ENCODE data around the gene DIAPH2.
"Not testable (repeated sequence)": the region's sequence is repeated elsewhere in the genome, so short reads cannot be mapped to it uniquely, and the experiment has no call there.

The DIAPH2 gene

GRCh38 chrX:96833333-96833732 is 148.7 kb downstream of the DIAPH2 start:
- Histone ChIP-seq H3K4me1 (ENCODE audit: insufficient read depth, low read length) (no peaks in the 10 kb centered on the region), H3K27me3 (ENCODE audit: control insufficient read depth in 1 of 2, insufficient read depth in 2 of 2, low read length in 2 of 2) (no peaks in the 10 kb centered on the region), H3K9me3 (ENCODE audit: low read length) (no peaks in the 10 kb centered on the region)

GRCh38 chrX:96834137-96834536 is 149.5 kb downstream of the DIAPH2 start:
- Histone ChIP-seq H3K9ac (ENCODE audit: low read length) (no peak overlapping the region), H3K27ac (ENCODE audit: low read depth, low read length) (no peak overlapping the region), H3K9me3 (ENCODE audit: low read length) (no peaks in the 10 kb centered on the region), H3K4me3 (ENCODE audit: low read depth in 1 of 2, low read length in 2 of 2) (no peak overlapping the region), H3K27me3 (ENCODE audit: control insufficient read depth in 1 of 2, insufficient read depth in 2 of 2, low read length in 2 of 2) (no peaks in the 10 kb centered on the region), H3K36me3 (ENCODE audit: insufficient read depth, low read length) (no peaks in the 10 kb centered on the region), H3K4me1 (ENCODE audit: insufficient read depth, low read length) (no peaks in the 10 kb centered on the region)

More at GRCh38 chrX:96833333-96833732, 148.7 kb downstream of the DIAPH2 start:
- H3K4me3 ChIP-seq (ENCODE audit: low read depth in 1 of 2, low read length in 2 of 2): no peak overlapping the region
- H3K27ac ChIP-seq (ENCODE audit: low read depth, low read length): no peak overlapping the region
- H3K9ac ChIP-seq (ENCODE audit: low read length): no peak overlapping the region
- H3K36me3 ChIP-seq (ENCODE audit: insufficient read depth, low read length): no peaks in the 10 kb centered on the region

GRCh38 chrX:96835660-96836289 is 151.1 kb downstream of the DIAPH2 start:
- no peaks in the 10 kb centered on the region for H3K9me3 ChIP-seq (ENCODE audit: low read length)
- H3K9ac ChIP-seq (ENCODE audit: low read length): no peak overlapping the region
- H3K27me3 ChIP-seq (ENCODE audit: control insufficient read depth in 1 of 2, insufficient read depth in 2 of 2, low read length in 2 of 2): no peaks in the 10 kb centered on the region
- H3K4me3 ChIP-seq (ENCODE audit: low read depth in 1 of 2, low read length in 2 of 2): no peak overlapping the region
- no peak overlapping the region for H3K27ac ChIP-seq (ENCODE audit: low read depth, low read length)
- H3K36me3 ChIP-seq (ENCODE audit: insufficient read depth, low read length): no peaks in the 10 kb centered on the region
- no peaks in the 10 kb centered on the region for H3K4me1 ChIP-seq (ENCODE audit: insufficient read depth, low read length)

GRCh38 chrX:96837808-96838207 is 153.2 kb downstream of the DIAPH2 start:
- H3K36me3 ChIP-seq (ENCODE audit: insufficient read depth, low read length): no peaks in the 10 kb centered on the region
- no peak overlapping the region for H3K4me3 ChIP-seq (ENCODE audit: low read depth in 1 of 2, low read length in 2 of 2)
- no peaks in the 10 kb centered on the region for H3K9me3 ChIP-seq (ENCODE audit: low read length)
- no peak overlapping the region for H3K27ac ChIP-seq (ENCODE audit: low read depth, low read length)
- no peaks in the 10 kb centered on the region for H3K4me1 ChIP-seq (ENCODE audit: insufficient read depth, low read length)
- H3K27me3 ChIP-seq (ENCODE audit: control insufficient read depth in 1 of 2, insufficient read depth in 2 of 2, low read length in 2 of 2): no peaks in the 10 kb centered on the region
- H3K9ac ChIP-seq (ENCODE audit: low read length): no peak overlapping the region

GRCh38 chrX:96838537-96838936 is 153.9 kb downstream of the DIAPH2 start:
- H3K27me3 ChIP-seq (ENCODE audit: control insufficient read depth in 1 of 2, insufficient read depth in 2 of 2, low read length in 2 of 2): no peaks in the 10 kb centered on the region
- H3K36me3 ChIP-seq (ENCODE audit: insufficient read depth, low read length): no peaks in the 10 kb centered on the region
- no peak overlapping the region for H3K9ac ChIP-seq (ENCODE audit: low read length)
- H3K27ac ChIP-seq (ENCODE audit: low read depth, low read length): no peak overlapping the region
- H3K9me3 ChIP-seq (ENCODE audit: low read length): no peaks in the 10 kb centered on the region
- no peak overlapping the region for H3K4me3 ChIP-seq (ENCODE audit: low read depth in 1 of 2, low read length in 2 of 2)
- no peaks in the 10 kb centered on the region for H3K4me1 ChIP-seq (ENCODE audit: insufficient read depth, low read length)

GRCh38 chrX:96841325-96841724 is 156.7 kb downstream of the DIAPH2 start:
- no peaks in the 10 kb centered on the region for H3K36me3 ChIP-seq (ENCODE audit: insufficient read depth, low read length)
- H3K9me3 ChIP-seq (ENCODE audit: low read length): no peaks in the 10 kb centered on the region
- H3K4me1 ChIP-seq (ENCODE audit: insufficient read depth, low read length): no peaks in the 10 kb centered on the region
- no peaks in the 10 kb centered on the region for H3K27me3 ChIP-seq (ENCODE audit: control insufficient read depth in 1 of 2, insufficient read depth in 2 of 2, low read length in 2 of 2)
- H3K27ac ChIP-seq (ENCODE audit: low read depth, low read length): no peak overlapping the region
- no peak overlapping the region for H3K4me3 ChIP-seq (ENCODE audit: low read depth in 1 of 2, low read length in 2 of 2)
- H3K9ac ChIP-seq (ENCODE audit: low read length): no peak overlapping the region

GRCh38 chrX:96841866-96842265 is 157.2 kb downstream of the DIAPH2 start:
- not testable (repeated sequence) for H3K36me3 ChIP-seq (ENCODE audit: insufficient read depth, low read length); H3K4me1 ChIP-seq (ENCODE audit: insufficient read depth, low read length); H3K4me3 ChIP-seq (ENCODE audit: low read depth in 1 of 2, low read length in 2 of 2); H3K27ac ChIP-seq (ENCODE audit: low read depth, low read length); H3K9ac ChIP-seq (ENCODE audit: low read length); H3K27me3 ChIP-seq (ENCODE audit: control insufficient read depth in 1 of 2, insufficient read depth in 2 of 2, low read length in 2 of 2); H3K9me3 ChIP-seq (ENCODE audit: low read length)

- no peak overlapping the region for H3K27ac ChIP-seq (ENCODE audit: low read depth, low read length)
- H3K4me3 ChIP-seq (ENCODE audit: low read depth in 1 of 2, low read length in 2 of 2): no peak overlapping the region
- H3K36me3 ChIP-seq (ENCODE audit: insufficient read depth, low read length): no peaks in the 10 kb centered on the region
- H3K9ac ChIP-seq (ENCODE audit: low read length): no peak overlapping the region
- no peaks in the 10 kb centered on the region for H3K9me3 ChIP-seq (ENCODE audit: low read length)
- peaks cover 0 to 3% of the 10 kb centered on the region in 2 donors for H3K27me3 ChIP-seq (ENCODE audit: control insufficient read depth in 1 of 2, insufficient read depth in 2 of 2, low read length in 2 of 2)
- H3K4me1 ChIP-seq (ENCODE audit: insufficient read depth, low read length): no peaks in the 10 kb centered on the region
These were observed 158.9 kb downstream of the DIAPH2 start for GRCh38 chrX:96843566-96843965.

- Histone ChIP-seq H3K4me3 (ENCODE audit: low read depth in 1 of 2, low read length in 2 of 2) (no peak overlapping the region), H3K27ac (ENCODE audit: low read depth, low read length) (no peak overlapping the region), H3K9me3 (ENCODE audit: low read length) (no peaks in the 10 kb centered on the region), H3K27me3 (ENCODE audit: control insufficient read depth in 1 of 2, insufficient read depth in 2 of 2, low read length in 2 of 2) (peaks cover 0 to 3% of the 10 kb centered on the region in 2 donors), H3K36me3 (ENCODE audit: insufficient read depth, low read length) (no peaks in the 10 kb centered on the region), H3K4me1 (ENCODE audit: insufficient read depth, low read length) (no peaks in the 10 kb centered on the region), H3K9ac (ENCODE audit: low read length) (no peak overlapping the region)
These were observed 162.2 kb downstream of the DIAPH2 start for GRCh38 chrX:96846841-96847240.

- not testable (repeated sequence) for H3K27ac ChIP-seq (ENCODE audit: low read depth, low read length)
These were observed 174.8 kb downstream of the DIAPH2 start for GRCh38 chrX:96859422-96859821.

GRCh38 chrX:96861218-96861617 is 176.6 kb downstream of the DIAPH2 start:
- no peaks in the 10 kb centered on the region for H3K4me1 ChIP-seq (ENCODE audit: insufficient read depth, low read length)
- H3K36me3 ChIP-seq (ENCODE audit: insufficient read depth, low read length): no peaks in the 10 kb centered on the region
- no peak overlapping the region for H3K4me3 ChIP-seq (ENCODE audit: low read depth in 1 of 2, low read length in 2 of 2)
- H3K27ac ChIP-seq (ENCODE audit: low read depth, low read length): no peak overlapping the region
- H3K27me3 ChIP-seq (ENCODE audit: control insufficient read depth in 1 of 2, insufficient read depth in 2 of 2, low read length in 2 of 2): no peaks in the 10 kb centered on the region
- no peak overlapping the region for H3K9ac ChIP-seq (ENCODE audit: low read length)
- no peaks in the 10 kb centered on the region for H3K9me3 ChIP-seq (ENCODE audit: low read length)

More at GRCh38 chrX:96859422-96859821, 174.8 kb downstream of the DIAPH2 start:
- H3K27me3 ChIP-seq (ENCODE audit: control insufficient read depth in 1 of 2, insufficient read depth in 2 of 2, low read length in 2 of 2); H3K9ac ChIP-seq (ENCODE audit: low read length); H3K4me1 ChIP-seq (ENCODE audit: insufficient read depth, low read length); H3K36me3 ChIP-seq (ENCODE audit: insufficient read depth, low read length); H3K4me3 ChIP-seq (ENCODE audit: low read depth in 1 of 2, low read length in 2 of 2); H3K9me3 ChIP-seq (ENCODE audit: low read length): not testable (repeated sequence)

- no peaks in the 10 kb centered on the region for H3K9me3 ChIP-seq (ENCODE audit: low read length)
- no peak overlapping the region for H3K9ac ChIP-seq (ENCODE audit: low read length)
- H3K27ac ChIP-seq (ENCODE audit: low read depth, low read length): no peak overlapping the region
- H3K36me3 ChIP-seq (ENCODE audit: insufficient read depth, low read length): no peaks in the 10 kb centered on the region
- no peak overlapping the region for H3K4me3 ChIP-seq (ENCODE audit: low read depth in 1 of 2, low read length in 2 of 2)
- no peaks in the 10 kb centered on the region for H3K27me3 ChIP-seq (ENCODE audit: control insufficient read depth in 1 of 2, insufficient read depth in 2 of 2, low read length in 2 of 2)
- H3K4me1 ChIP-seq (ENCODE audit: insufficient read depth, low read length): no peaks in the 10 kb centered on the region
These were observed 177.0 kb downstream of the DIAPH2 start for GRCh38 chrX:96861661-96862060.
